KOPT-K1 (cell line): ENCODE measurements around the gene HOTAIR.

Experiments
- H3K27ac ChIP-seq: fragments of 200-600 bp; sonication (generic); 2 replicates; pipeline ENCODE4 v1.5.1; 2016; ENCODE audit warnings: antibody characterized with exemption, mild to moderate bottlenecking, low read depth, low read length; ENCODE audit not compliant: poor library complexity, severe bottlenecking
- H3K36me3 ChIP-seq: fragments of 200-600 bp; sonication (generic); 2 replicates; pipeline ENCODE4 v1.5.1; 2017; ENCODE audit warnings: antibody characterized with exemption, mild to moderate bottlenecking, low read length, moderate library complexity; ENCODE audit not compliant: insufficient read depth
- H3K9me3 ChIP-seq: fragments of 200-600 bp; sonication (generic); 2 replicates; pipeline ENCODE4 v1.5.1; 2017; ENCODE audit warnings: antibody characterized with exemption, low read length, mild to moderate bottlenecking; ENCODE audit not compliant: insufficient read depth, poor library complexity, severe bottlenecking

The HOTAIR gene

GRCh38 chr12:53968214-53969127, 6.3 kb downstream of the HOTAIR start:
- no peaks in the 10 kb centered on the region for H3K9me3 ChIP-seq
- H3K27ac ChIP-seq: no peak overlapping the region

GRCh38 chr12:53967421-53967925, 7.3 kb downstream of the HOTAIR start:
- no peaks in the 10 kb centered on the region for H3K9me3 ChIP-seq
- H3K27ac ChIP-seq: no peak overlapping the region
- H3K36me3 ChIP-seq: no peaks in the 10 kb centered on the region

More at GRCh38 chr12:53968214-53969127, 6.3 kb downstream of the HOTAIR start:
- no peaks in the 10 kb centered on the region for H3K36me3 ChIP-seq

GRCh38 chr12:53966385-53967133, 8.2 kb downstream of the HOTAIR start:
- no peaks in the 10 kb centered on the region for H3K36me3 ChIP-seq
- H3K27ac ChIP-seq: no peak overlapping the region
- H3K9me3 ChIP-seq: no peaks in the 10 kb centered on the region

GRCh38 chr12:53966085-53966384, 8.7 kb downstream of the HOTAIR start:
- no peak overlapping the region for H3K27ac ChIP-seq
- H3K9me3 ChIP-seq: no peaks in the 10 kb centered on the region
- no peaks in the 10 kb centered on the region for H3K36me3 ChIP-seq

GRCh38 chr12:53965281-53966084, 9.3 kb downstream of the HOTAIR start:
- Histone ChIP-seq H3K9me3 (no peaks in the 10 kb centered on the region), H3K36me3 (no peaks in the 10 kb centered on the region), H3K27ac (no peak overlapping the region)

GRCh38 chr12:53964315-53964713, 10.4 kb downstream of the HOTAIR start:
- no peaks in the 10 kb centered on the region for H3K36me3 ChIP-seq
- no peaks in the 10 kb centered on the region for H3K9me3 ChIP-seq
- no peak overlapping the region for H3K27ac ChIP-seq

GRCh38 chr12:53963434-53964314, 11.1 kb downstream of the HOTAIR start:
- Histone ChIP-seq H3K27ac (no peak overlapping the region), H3K9me3 (no peaks in the 10 kb centered on the region), H3K36me3 (no peaks in the 10 kb centered on the region)

- Histone ChIP-seq H3K9me3 (no peaks in the 10 kb centered on the region), H3K27ac (no peak overlapping the region), H3K36me3 (no peaks in the 10 kb centered on the region)
Observed at GRCh38 chr12:53963005-53963404, 11.7 kb downstream of the HOTAIR start.

- no peaks in the 10 kb centered on the region for H3K9me3 ChIP-seq
- H3K27ac ChIP-seq: no peak overlapping the region
- no peaks in the 10 kb centered on the region for H3K36me3 ChIP-seq
Observed at GRCh38 chr12:53961025-53961761, 13.6 kb downstream of the HOTAIR start.

- Histone ChIP-seq H3K9me3 (no peaks in the 10 kb centered on the region), H3K27ac (no peak overlapping the region), H3K36me3 (no peaks in the 10 kb centered on the region)
Observed at GRCh38 chr12:53960187-53961024, 14.3 kb downstream of the HOTAIR start.

GRCh38 chr12:53959314-53959713, 15.4 kb downstream of the HOTAIR start:
- Histone ChIP-seq H3K27ac (no peak overlapping the region), H3K9me3 (no peaks in the 10 kb centered on the region), H3K36me3 (no peaks in the 10 kb centered on the region)

GRCh38 chr12:53958128-53958527, 16.6 kb downstream of the HOTAIR start:
- H3K36me3 ChIP-seq: no peaks in the 10 kb centered on the region
- no peak overlapping the region for H3K27ac ChIP-seq
- H3K9me3 ChIP-seq: no peaks in the 10 kb centered on the region

GRCh38 chr12:53956914-53957536, 17.7 kb downstream of the HOTAIR start:
- Histone ChIP-seq H3K27ac (no peak overlapping the region), H3K9me3 (no peaks in the 10 kb centered on the region)

More at GRCh38 chr12:53956914-53957536, 17.7 kb downstream of the HOTAIR start:
- H3K36me3 ChIP-seq: no peaks in the 10 kb centered on the region
